ENCODE results near the gene LRP8.

The LRP8 gene

GRCh38 chr1:53307037-53307436, 20.8 kb downstream of the LRP8 start:
- in situ Hi-C loops (cut with MboI; ENCODE audit: low sequenced_read_pairs), result no loop called here

- in situ Hi-C loops (cut with MboI; ENCODE audit: low sequenced_read_pairs), result no loop called here
Measured at GRCh38 chr1:53306168-53306567, 21.7 kb downstream of the LRP8 start.

- in situ Hi-C loops (cut with MboI; ENCODE audit: low sequenced_read_pairs), result no loop called here
Measured at GRCh38 chr1:53305650-53306049, 22.2 kb downstream of the LRP8 start.

GRCh38 chr1:53304527-53304926, 23.3 kb downstream of the LRP8 start:
- in situ Hi-C loops (cut with MboI; ENCODE audit: low sequenced_read_pairs), result no loop called here

DNA sequence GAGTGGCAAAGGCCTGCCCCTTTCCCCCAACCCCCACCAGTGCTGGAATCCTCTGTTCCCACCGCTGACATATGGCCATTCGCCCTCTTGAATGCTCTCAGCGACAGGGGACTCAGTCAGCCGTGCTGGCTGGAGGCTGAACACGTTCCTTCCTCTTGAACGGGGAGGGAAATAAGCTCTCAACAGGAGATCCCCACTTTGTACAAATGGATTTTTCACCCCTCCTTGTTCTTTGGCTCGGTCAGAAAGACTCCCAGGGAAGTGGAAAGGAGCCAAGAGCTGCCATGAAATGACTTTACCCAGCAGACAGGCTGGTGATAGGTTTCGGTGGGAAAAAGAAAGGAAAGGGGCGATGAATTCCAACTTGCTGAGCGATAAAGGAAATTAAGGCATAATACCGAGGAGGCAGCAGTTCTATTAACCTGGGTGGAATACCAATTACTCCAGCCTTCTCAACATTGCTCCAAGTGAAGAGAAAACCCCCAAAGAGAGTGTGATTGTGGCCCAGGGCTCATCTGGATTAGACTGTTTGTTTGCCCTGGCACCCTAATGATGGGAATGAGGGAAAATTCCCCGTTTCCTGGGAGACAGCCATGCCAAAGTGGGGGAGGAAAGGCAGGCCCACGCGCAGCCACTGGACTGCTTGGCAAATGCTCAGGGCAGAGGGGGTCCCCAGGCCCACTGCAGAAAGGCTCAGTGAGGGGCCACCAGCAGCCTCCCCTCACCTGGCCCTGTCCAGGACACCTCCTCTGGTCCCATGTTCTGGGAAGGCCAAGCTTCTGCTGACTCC, 23.9 kb downstream of the LRP8 start:
- in situ Hi-C loops (cut with MboI; ENCODE audit: low sequenced_read_pairs), result no loop called here

DNA sequence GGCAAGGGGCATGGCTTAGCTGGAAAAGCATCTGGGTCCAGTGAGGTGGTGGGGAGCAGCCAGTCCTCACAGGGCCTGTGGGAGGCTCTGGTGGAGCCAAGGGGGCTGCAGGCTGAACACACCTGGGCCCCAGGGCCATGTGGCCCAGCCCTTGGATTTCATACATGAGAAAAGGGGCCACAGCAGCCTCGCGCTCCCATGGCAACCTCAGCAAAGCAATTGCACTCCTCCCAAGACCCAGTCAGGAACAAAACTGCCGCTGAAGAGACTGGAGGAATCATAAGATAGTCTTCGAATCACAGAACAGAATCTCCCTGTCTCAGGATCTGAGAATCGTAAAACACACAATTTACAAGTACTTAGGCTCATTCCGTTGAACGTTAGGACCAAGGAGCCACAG, 24.6 kb downstream of the LRP8 start:
- in situ Hi-C loops (cut with MboI; ENCODE audit: low sequenced_read_pairs), result no loop called here

DNA sequence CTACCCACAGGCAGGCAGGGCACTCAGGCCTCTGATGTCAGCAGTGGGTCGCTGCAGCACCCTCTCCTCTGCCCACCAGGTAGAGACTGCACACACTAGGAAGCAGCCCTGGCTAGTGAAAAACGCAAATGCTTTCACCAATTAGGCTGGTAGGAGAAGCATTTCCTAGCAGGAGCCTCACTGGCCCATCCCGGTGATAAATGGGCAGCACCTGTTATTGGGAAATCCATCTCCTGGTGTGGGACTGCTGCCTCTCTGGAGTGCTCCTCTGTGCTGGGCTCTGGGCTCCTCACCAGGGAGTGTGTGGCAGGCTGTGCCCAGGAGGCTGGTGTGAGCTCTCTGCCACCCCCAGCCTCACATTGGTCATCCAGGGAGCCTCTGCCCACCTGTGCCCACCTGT, 28.6 kb downstream of the LRP8 start:
- in situ Hi-C loops (cut with MboI; ENCODE audit: low sequenced_read_pairs), result no loop called here

GRCh38 chr1:53298045-53298637, 29.7 kb downstream of the LRP8 start:
- in situ Hi-C loops (cut with MboI; ENCODE audit: low sequenced_read_pairs), result no loop called here

GRCh38 chr1:53297195-53297594, 30.7 kb downstream of the LRP8 start:
- in situ Hi-C loops (cut with MboI; ENCODE audit: low sequenced_read_pairs), result no loop called here

GRCh38 chr1:53296117-53296749, 31.6 kb downstream of the LRP8 start:
- in situ Hi-C loops (cut with MboI; ENCODE audit: low sequenced_read_pairs), result no loop called here

DNA sequence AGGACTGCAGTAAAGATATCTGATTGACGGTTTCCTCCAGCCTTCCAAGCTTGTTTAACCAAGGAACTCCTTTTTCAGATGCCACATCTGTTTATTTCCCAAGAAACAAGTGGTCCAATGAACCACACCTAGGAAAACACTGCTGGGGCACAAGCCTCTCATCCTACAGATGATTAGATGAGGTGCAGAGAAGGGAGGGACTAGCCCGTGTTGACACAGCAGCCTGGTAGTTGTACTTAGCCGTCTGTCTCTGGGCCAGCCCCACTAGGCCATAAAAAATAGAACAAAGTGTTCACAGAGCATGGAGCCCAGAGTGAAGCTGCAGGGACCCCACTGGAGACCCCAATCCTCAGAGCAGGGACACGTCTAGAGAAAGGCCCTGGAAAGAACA, 32.1 kb downstream of the LRP8 start:
- in situ Hi-C loops (cut with MboI; ENCODE audit: low sequenced_read_pairs), result no loop called here

DNA sequence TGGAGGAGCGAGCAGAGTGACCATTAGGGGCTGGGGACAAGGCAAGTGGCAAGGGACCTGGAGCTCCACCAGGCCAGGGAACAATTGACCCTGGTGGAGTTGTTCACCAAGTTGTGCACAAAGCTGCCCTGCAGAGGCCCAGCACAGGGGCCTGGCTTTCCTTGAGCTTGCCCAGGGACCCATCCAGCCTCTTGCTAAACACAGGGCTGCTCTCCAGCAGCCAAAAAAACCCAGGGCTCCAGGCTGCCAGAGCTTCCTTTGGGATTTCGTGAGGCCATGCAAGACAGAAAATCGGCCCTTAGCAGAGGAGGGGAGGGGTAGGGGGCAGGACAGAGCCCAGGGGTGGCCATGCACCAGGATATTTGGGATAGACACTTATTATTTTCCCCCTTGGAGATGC, 32.6 kb downstream of the LRP8 start:
- in situ Hi-C loops (cut with MboI; ENCODE audit: low sequenced_read_pairs), result no loop called here

DNA sequence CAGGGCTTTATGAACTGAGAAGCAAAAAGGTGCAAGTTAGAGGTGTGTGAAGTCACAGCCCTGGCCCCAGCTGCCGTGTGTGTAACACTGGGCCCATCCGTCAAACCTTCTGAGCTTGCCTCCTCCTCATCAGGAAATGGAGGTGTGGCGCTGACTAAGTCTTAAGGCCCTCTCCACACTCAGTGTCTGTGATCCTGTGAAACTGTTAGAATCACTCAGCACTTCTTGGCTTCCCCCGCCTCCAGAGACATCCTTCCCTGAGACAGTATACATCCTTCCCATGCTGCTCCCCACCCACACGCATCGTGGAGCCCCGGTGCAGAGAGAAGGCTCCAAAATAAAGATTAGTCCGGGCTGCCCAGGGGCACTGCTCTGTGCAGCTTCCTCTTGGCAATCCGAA, 33.3 kb downstream of the LRP8 start:
- in situ Hi-C loops (cut with MboI; ENCODE audit: low sequenced_read_pairs), result no loop called here

GRCh38 chr1:53294061-53294460, 33.8 kb downstream of the LRP8 start:
- in situ Hi-C loops (cut with MboI; ENCODE audit: low sequenced_read_pairs), result no loop called here

GRCh38 chr1:53293123-53293522, 34.7 kb downstream of the LRP8 start:
- in situ Hi-C loops (cut with MboI; ENCODE audit: low sequenced_read_pairs), result no loop called here

DNA sequence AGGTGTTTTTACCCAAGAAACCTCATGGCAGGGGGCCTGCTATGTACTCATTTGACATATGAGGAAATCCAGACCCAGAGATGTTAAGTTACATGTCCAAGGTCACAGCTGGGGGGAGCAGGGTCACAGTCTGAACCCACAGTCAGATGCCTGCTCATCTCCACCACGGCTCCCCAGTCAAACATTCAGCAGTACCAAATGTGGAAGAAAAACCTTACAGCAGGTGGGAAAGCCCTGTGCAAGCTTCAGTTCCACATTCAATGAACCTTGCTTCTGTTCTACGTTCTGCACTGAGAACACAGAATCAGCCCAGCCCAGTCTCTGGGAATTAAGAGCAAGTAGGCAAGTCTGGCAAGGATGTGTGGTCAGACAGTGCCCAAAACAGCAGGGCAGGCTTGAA, 35.2 kb downstream of the LRP8 start:
- in situ Hi-C loops (cut with MboI; ENCODE audit: low sequenced_read_pairs), result no loop called here

DNA sequence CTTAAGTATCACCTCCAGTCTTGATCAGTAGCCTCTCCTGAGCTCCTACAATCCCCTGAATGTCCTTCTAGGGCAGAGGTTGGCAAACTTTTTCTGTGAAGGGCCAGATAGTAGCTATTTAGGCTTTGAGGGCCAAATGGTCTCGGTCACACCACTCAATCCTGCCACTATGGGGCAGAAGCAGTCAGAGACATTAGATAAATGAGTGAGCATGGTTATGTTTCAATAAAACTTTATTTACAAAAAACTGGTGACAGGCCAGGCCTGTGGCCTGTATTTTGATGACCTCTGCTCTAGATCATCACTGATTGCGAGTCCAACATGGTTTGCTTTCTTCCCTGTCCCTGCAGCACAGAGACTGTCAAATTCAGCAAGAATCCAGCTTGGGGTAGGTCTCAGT, 36.3 kb downstream of the LRP8 start:
- in situ Hi-C loops (cut with MboI; ENCODE audit: low sequenced_read_pairs), result no loop called here

DNA sequence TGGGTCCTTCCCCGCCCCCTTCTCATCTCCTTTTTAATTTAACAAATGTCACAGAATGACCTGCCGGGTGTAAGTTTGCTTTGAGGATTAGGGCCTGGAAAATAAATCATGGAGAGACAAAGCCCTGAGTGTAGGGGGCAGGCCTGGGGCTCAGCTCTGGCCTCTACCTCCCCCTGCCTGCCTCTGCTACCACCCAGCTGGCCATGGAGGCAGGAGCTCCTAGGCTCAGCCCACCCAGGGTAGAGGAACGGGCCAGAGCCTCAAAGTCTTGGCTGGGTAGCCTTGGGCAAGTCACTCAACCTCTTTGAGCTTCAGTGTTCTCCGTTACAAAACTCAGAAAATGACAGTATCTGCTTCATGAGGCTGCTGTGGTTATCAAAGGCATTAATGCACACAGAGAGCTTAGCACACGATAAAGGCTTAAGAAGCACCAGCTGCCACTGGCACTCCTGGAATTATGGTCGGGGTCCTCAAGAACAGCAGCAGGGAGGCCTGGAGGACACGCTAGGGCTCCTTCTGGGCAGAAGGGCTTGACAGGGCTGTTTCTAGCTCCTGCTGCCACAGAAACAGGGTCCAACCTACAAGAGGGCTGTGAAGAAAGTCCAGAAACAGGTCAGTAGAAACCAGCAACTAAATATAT, 39.0 kb downstream of the LRP8 start:
- in situ Hi-C loops (cut with MboI; ENCODE audit: low sequenced_read_pairs), result no loop called here

GRCh38 chr1:53288002-53288789, 39.7 kb downstream of the LRP8 start:
- in situ Hi-C loops (cut with MboI; ENCODE audit: low sequenced_read_pairs), result no loop called here

GRCh38 chr1:53286955-53287354, 40.9 kb downstream of the LRP8 start:
- in situ Hi-C loops (cut with MboI; ENCODE audit: low sequenced_read_pairs), result no loop called here
